Brain microvascular endothelial cell (primary cell): ENCODE results near the gene MED13L.

Experiments
- DNase-seq: peaks from one replicate; pipeline ENCODE4 v3.0.0-alpha.2; 2020
- H3K27ac ChIP-seq: fragments of 250-450 bp; sonication (Bioruptor Pico); 2 replicates; pipeline ENCODE4 v1.5.1; 2020; ENCODE audit warnings: mild to moderate bottlenecking, moderate library complexity
- H3K27me3 ChIP-seq: fragments of 250-450 bp; sonication (Bioruptor Pico); replicated peaks from 2 replicates; pipeline ENCODE4 v1.5.1; 2020; ENCODE audit warnings: mild to moderate bottlenecking
- H3K36me3 ChIP-seq: fragments of 250-450 bp; sonication (Bioruptor Pico); replicated peaks from 2 replicates; pipeline ENCODE4 v1.5.1; 2020; ENCODE audit warnings: mild to moderate bottlenecking
- H3K4me3 ChIP-seq: 2 replicates; pipeline ENCODE4 v1.5.1; 2011; ENCODE audit warnings: low read depth, mild to moderate bottlenecking, control low read depth, low read length, moderate library complexity
- in situ Hi-C: cut with HindIII; loops from 2 replicates; pipeline ENCODE4 v1.10.0; 2017; ENCODE audit warnings: low sequenced_read_pairs, low pct_ligation_motif_present
- TF ChIP-seq, protein P1 (sequence below): IDR thresholded peaks from 2 replicates; pipeline ENCODE4 v1.5.1; 2011; ENCODE audit warnings: low read depth, mild to moderate bottlenecking, moderate library complexity, low read length, control low read depth, inconsistent platforms; ENCODE audit errors: missing control alignments

Gene MED13L

DNA sequence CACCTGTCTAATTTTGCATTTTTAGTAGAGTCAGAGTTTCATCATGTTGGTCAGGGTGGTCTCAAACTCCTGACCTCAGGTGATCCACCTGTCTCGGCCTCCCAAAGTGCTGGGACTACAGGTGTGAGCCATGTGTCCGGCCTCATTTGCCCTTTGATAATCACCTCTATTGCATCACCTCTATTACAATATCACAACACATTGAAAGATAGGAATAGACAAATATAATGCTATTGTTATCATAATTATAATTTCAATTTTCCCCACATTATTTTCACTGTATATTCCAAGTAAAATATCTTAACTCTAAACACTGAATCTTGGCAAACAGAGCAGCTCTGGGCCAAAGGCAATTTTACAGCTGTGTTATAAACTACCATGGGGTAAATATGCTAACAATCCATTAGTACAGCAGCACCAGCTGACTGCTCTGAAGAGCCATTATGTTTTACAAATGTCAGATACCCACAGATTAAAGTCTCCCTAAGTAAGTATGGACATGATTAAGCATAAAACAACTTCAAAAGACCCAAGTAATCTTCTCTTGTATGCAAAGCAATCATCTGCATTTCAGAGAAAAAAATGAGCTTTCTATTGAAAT, 173.2 kb downstream of the MED13L start:
- in situ Hi-C loops = no loop called here
- Histone ChIP-seq H3K36me3 (no peaks in the 10 kb centered on the region), H3K27me3 (no peaks in the 10 kb centered on the region), H3K4me3 (no peak overlapping the region), H3K27ac (no peak overlapping the region)
- TF ChIP-seq, protein P1, sequence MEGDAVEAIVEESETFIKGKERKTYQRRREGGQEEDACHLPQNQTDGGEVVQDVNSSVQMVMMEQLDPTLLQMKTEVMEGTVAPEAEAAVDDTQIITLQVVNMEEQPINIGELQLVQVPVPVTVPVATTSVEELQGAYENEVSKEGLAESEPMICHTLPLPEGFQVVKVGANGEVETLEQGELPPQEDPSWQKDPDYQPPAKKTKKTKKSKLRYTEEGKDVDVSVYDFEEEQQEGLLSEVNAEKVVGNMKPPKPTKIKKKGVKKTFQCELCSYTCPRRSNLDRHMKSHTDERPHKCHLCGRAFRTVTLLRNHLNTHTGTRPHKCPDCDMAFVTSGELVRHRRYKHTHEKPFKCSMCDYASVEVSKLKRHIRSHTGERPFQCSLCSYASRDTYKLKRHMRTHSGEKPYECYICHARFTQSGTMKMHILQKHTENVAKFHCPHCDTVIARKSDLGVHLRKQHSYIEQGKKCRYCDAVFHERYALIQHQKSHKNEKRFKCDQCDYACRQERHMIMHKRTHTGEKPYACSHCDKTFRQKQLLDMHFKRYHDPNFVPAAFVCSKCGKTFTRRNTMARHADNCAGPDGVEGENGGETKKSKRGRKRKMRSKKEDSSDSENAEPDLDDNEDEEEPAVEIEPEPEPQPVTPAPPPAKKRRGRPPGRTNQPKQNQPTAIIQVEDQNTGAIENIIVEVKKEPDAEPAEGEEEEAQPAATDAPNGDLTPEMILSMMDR = no peak
- DNase-seq = no peak

DNA sequence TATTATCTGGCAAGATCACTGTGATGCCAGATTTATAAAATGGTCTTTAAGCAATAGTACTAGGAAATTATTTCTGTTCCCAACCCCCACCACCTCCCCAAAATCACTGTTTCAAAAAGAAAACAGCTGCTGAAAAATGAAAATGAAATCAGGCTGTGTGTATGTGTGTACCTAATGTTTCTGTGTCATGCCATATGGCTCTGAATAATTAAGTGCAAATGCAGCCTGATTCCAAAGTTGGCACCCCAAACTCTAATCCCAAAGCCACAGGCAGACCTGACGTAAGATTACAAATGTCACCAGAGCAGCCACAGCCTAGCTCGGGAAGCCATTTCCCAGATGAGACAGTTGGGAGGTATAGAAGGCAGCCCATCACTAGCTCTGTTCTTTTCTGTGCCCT, 175.5 kb downstream of the MED13L start:
- in situ Hi-C loops = no loop called here
- H3K27me3 ChIP-seq = no peaks in the 10 kb centered on the region
- H3K27ac ChIP-seq = no peak overlapping the region
- no peak overlapping the region for H3K4me3 ChIP-seq
- DNase-seq = no peak
- TF ChIP-seq, protein P1 = no peak
- H3K36me3 ChIP-seq = no peaks in the 10 kb centered on the region

DNA sequence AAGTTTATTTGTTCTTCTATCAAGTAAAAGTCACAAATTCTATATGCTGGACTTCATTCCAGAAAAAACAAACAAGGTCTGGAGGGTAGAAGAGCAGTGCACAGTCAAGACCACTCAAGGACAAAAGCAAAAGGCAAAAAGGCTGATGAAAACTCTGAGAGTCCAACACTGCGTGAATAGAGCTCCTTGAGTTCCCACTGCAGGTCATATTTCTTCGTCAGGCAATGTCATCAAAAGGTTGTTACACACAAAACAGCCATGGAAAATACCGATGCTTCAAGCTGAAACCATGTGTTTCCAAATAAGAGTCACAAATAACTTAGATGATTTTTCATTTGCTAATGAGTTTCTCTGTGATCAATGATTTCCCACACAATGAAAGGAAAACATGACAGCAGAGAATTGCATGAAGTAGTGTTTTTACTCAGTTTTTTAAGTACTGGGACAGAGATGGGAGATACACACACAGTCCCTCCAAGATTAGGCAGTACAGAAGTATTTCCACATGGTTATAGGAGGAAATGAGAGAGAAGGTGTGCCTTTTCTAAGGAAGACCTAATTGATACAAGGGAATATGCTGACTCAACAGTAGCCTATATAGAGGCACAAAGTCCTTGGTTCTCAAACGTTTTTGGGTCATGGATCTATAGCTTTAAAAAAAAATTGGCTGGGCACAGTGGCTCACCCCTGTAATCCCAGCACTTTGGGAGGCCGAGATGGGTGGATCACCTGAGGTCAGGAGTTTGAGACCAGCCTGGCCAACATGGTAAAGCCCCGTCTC, 177.7 kb downstream of the MED13L start:
- TF ChIP-seq, protein P1 = no peak
- in situ Hi-C loops = no loop called here
- Histone ChIP-seq H3K36me3 (no peaks in the 10 kb centered on the region), H3K27me3 (no peaks in the 10 kb centered on the region), H3K4me3 (no peak overlapping the region), H3K27ac (no peak overlapping the region)
- no peak for DNase-seq

DNA sequence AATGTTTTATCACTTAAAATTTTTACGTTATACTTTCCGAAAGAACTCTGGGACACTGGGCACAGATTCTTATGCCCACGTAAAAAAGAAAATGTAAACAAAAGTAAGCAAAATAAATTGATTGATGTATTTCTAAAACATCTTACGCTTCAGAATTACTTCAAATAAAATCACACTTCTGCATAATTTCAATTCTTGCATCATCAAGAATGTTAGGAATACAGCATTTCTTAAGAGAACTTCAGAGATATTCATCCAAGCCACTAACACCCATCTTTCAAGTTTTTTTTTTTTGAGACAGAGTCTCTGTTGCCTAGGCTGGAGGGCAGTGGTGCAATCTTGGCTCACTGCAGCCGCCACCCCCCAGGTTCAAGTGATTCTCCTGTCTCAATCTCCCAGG, 180.6 kb downstream of the MED13L start:
- DNase-seq = no peak
- no peaks in the 10 kb centered on the region for H3K27me3 ChIP-seq
- in situ Hi-C loops = no loop called here
- no peak overlapping the region for H3K27ac ChIP-seq
- H3K36me3 ChIP-seq = no peaks in the 10 kb centered on the region
- H3K4me3 ChIP-seq = no peak overlapping the region
- TF ChIP-seq, protein P1 = no peak

DNA sequence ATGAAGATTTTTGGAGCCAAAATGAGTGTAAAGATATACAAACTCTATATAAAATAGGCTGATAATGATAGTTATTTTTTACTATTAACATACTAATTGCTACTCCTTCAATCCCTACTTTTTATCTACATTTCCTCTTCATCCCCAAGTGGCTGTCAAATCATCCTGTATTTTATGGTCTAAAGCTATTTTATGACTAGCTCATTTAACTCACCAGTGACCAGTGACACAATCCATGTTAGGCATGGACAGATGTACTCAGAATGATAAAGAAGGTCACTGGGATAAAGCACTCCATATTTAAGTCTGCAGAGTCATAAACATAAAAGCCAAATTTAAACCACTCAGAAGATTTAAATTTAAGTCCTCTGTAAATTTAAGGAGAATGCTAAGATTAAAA, 183.0 kb downstream of the MED13L start:
- no peak for DNase-seq
- Histone ChIP-seq H3K4me3 (no peak overlapping the region), H3K27me3 (no peaks in the 10 kb centered on the region), H3K27ac (no peak overlapping the region), H3K36me3 (no peaks in the 10 kb centered on the region)
- in situ Hi-C loops = no loop called here
- TF ChIP-seq, protein P1 = no peak
